Measurements from ENCODE around the gene DMGDH.

Gene DMGDH

DNA sequence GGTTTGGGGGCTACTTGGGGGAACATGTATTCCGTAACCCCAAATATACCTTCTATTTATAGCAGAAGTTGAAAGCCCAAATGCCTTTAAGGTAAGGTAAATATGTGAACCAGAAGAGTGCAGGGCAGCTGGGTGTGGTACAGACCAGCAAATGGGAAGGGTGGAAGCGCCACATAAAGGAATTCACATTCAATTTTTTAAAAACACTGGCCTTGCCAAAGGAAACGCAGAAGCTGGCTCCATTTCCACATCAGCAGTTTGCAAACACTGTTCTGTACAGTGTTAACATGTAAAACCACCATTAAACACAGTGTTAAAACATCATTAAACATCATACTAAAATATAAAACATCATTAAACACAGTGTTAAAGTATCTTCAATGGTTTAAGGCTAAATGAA lies 38.6 kb upstream of the DMGDH start:
- no peak overlapping the region for H3K27ac ChIP-seq
- TF ChIP-seq CTCF (conservative IDR thresholded peaks at IDR 0.05) (no peak), ZFX (IDR thresholded peaks at IDR 0.05) (no peak)

- H3K27ac ChIP-seq, result no peak overlapping the region
- TF ChIP-seq ZFX (IDR thresholded peaks at IDR 0.05) (no peak), CTCF (conservative IDR thresholded peaks at IDR 0.05) (no peak)
Measured at GRCh38 chr5:79107020-79107796, 37.7 kb upstream of the DMGDH start.

DNA sequence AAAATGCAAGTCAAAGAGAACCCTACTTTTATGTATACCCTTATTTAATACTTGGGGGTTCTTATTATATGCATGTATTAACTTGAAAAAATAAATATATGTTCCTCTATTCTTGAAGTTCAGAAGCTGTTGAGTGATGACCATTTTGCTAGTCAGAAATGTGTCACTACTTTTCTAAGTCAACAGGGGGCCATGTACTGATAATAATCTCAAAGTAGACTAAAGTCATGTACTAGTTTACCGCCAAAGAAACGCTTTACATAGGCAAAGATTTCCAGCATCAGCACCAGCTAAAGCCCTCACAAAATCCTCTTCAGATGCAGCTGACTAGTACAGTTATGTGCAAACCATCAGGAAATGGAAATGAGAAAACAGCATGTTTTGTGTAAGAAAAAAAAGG lies 36.4 kb upstream of the DMGDH start:
- 0 out of 2 replicates have a peak, but pooled peaks have one; percentile 3 for TF ChIP-seq CTCF (conservative IDR thresholded peaks at IDR 0.05)
- no peak for TF ChIP-seq ZFX (IDR thresholded peaks at IDR 0.05)

DNA sequence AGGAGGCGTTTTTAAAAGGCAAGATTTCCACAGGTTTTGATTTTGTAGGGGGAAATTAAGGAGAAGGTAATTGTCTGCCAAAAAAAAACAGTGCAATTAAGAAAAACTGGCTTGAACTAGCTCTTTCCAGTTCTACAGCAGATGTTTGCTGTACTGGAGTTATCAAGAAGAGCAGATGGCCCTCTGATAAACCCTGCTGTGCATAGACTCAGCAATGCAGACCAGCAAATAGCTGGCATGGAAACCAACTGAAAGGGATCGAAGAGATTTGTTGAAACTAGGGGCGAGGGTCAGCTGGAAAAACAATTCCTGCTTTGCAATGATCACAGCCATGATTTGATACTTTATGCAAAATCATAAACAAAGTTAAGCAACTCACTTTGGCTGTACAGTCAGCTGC lies 24.3 kb upstream of the DMGDH start:
- H3K27ac ChIP-seq, result no peak overlapping the region
- TF ChIP-seq CTCF (conservative IDR thresholded peaks at IDR 0.05) (no peak), ZFX (IDR thresholded peaks at IDR 0.05) (no peak)

More for the DNA sequence above, 36.4 kb upstream of the DMGDH start:
- H3K27ac ChIP-seq, result no peak overlapping the region

GRCh38 chr5:79091064-79091463 lies 21.6 kb upstream of the DMGDH start:
- H3K27ac ChIP-seq, result no peak overlapping the region
- TF ChIP-seq CTCF (conservative IDR thresholded peaks at IDR 0.05) (no peak), ZFX (IDR thresholded peaks at IDR 0.05) (no peak)

DNA sequence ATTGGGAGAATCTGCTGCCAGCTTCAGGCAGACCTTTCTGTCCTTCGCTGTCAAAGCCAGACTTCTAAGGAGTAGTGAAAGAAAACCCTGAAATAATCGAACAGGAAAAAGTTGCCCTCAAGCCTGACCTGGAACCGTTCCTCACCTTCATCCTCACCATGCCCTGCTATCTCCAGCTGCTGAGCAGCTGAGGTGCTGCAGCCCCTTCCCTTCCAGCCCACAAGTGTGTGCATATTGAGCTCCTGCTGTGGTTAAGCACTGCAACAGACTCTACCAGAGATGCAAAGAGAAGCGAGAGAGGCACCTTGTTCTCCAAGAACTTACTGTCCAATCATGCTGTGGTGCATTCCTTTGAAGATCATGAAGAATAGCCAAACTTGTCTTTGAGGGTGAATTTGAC lies 19.0 kb upstream of the DMGDH start:
- no peak overlapping the region for H3K27ac ChIP-seq
- no peak for TF ChIP-seq CTCF (conservative IDR thresholded peaks at IDR 0.05)
- no peak for TF ChIP-seq ZFX (IDR thresholded peaks at IDR 0.05)

DNA sequence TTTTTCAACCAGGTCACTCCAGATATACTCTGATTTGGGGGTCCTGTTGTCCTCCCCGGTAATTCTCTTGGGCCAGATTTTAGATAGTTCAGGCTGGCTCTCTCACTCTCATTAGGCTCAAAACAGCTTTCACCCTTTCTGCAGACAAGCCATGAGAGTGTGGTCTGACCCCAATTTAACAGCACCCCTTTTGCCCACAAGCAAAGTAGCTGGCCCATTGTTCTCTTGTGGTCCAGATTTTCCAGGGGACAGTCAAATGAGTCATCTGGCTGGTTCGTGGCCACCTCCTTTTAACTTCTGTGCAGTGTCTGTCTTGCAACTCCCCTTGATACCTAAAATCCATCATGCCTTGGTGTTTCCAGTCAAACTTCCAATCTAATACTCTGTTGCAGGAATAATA lies 16.6 kb upstream of the DMGDH start:
- TF ChIP-seq ZFX (IDR thresholded peaks at IDR 0.05) (no peak), CTCF (conservative IDR thresholded peaks at IDR 0.05) (no peak)
- no peak overlapping the region for H3K27ac ChIP-seq

Measured in C4-2B (cell line).